Fibroblast of skin of left biceps (primary cell): ENCODE results near the gene ADARB2.

Experiments used
- DNase-seq, 2 experiments: peaks; one replicate each; pipeline ENCODE4 v3.0.0-alpha.2; 2013; ENCODE audit warnings: low read depth in 2 of 2

Gene ADARB2

GRCh38 chr10:1596482-1597099 is 140.7 kb downstream of the ADARB2 start:
- DNase-seq = no peak

GRCh38 chr10:1595726-1596125 is 141.6 kb downstream of the ADARB2 start:
- no peak for DNase-seq

GRCh38 chr10:1595242-1595600 is 142.1 kb downstream of the ADARB2 start:
- DNase-seq = no peak

GRCh38 chr10:1594372-1595241 is 142.7 kb downstream of the ADARB2 start:
- no peak for DNase-seq

- DNase-seq = no peak
These were observed 145.6 kb downstream of the ADARB2 start for GRCh38 chr10:1591742-1592141.

- DNase-seq = no peak
These were observed 146.3 kb downstream of the ADARB2 start for GRCh38 chr10:1591045-1591444.

- DNase-seq = no peak
These were observed 148.1 kb downstream of the ADARB2 start for GRCh38 chr10:1589257-1589656.

GRCh38 chr10:1582739-1583138 is 154.6 kb downstream of the ADARB2 start:
- no peak for DNase-seq

GRCh38 chr10:1581189-1581588 is 156.1 kb downstream of the ADARB2 start:
- DNase-seq = no peak

GRCh38 chr10:1579671-1580070 is 157.7 kb downstream of the ADARB2 start:
- DNase-seq = no peak

GRCh38 chr10:1579141-1579491 is 158.2 kb downstream of the ADARB2 start:
- DNase-seq = no peak

GRCh38 chr10:1578392-1579140 is 158.8 kb downstream of the ADARB2 start:
- DNase-seq = no peak

- no peak for DNase-seq
These were observed 159.4 kb downstream of the ADARB2 start for GRCh38 chr10:1577945-1578344.

GRCh38 chr10:1577373-1577770 is 160.0 kb downstream of the ADARB2 start:
- no peak for DNase-seq

- DNase-seq = no peak
These were observed 160.6 kb downstream of the ADARB2 start for GRCh38 chr10:1576467-1577372.

GRCh38 chr10:1575481-1576244 is 161.7 kb downstream of the ADARB2 start:
- no peak for DNase-seq

- DNase-seq = no peak
These were observed 162.6 kb downstream of the ADARB2 start for GRCh38 chr10:1574719-1575118.

- no peak for DNase-seq
These were observed 163.3 kb downstream of the ADARB2 start for GRCh38 chr10:1573981-1574380.

GRCh38 chr10:1573334-1573969 is 163.9 kb downstream of the ADARB2 start:
- DNase-seq = no peak

- DNase-seq = no peak
These were observed 164.6 kb downstream of the ADARB2 start for GRCh38 chr10:1572519-1573333.
